HG02571 (cell line): ENCODE data around the gene SLC13A4.
"Not testable (repeated sequence)": the region's sequence is repeated elsewhere in the genome, so short reads cannot be mapped to it uniquely, and the experiment has no call there.

Experiments
- ATAC-seq: cut with Tn5 transposase; IDR thresholded peaks from one replicate; pipeline ENCODE4 v1.9.1; 2021; ENCODE audit warnings: mild to moderate bottlenecking, moderate library complexity; ENCODE audit not compliant: unreplicated experiment

The SLC13A4 gene, protein sequence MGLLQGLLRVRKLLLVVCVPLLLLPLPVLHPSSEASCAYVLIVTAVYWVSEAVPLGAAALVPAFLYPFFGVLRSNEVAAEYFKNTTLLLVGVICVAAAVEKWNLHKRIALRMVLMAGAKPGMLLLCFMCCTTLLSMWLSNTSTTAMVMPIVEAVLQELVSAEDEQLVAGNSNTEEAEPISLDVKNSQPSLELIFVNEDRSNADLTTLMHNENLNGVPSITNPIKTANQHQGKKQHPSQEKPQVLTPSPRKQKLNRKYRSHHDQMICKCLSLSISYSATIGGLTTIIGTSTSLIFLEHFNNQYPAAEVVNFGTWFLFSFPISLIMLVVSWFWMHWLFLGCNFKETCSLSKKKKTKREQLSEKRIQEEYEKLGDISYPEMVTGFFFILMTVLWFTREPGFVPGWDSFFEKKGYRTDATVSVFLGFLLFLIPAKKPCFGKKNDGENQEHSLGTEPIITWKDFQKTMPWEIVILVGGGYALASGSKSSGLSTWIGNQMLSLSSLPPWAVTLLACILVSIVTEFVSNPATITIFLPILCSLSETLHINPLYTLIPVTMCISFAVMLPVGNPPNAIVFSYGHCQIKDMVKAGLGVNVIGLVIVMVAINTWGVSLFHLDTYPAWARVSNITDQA

DNA sequence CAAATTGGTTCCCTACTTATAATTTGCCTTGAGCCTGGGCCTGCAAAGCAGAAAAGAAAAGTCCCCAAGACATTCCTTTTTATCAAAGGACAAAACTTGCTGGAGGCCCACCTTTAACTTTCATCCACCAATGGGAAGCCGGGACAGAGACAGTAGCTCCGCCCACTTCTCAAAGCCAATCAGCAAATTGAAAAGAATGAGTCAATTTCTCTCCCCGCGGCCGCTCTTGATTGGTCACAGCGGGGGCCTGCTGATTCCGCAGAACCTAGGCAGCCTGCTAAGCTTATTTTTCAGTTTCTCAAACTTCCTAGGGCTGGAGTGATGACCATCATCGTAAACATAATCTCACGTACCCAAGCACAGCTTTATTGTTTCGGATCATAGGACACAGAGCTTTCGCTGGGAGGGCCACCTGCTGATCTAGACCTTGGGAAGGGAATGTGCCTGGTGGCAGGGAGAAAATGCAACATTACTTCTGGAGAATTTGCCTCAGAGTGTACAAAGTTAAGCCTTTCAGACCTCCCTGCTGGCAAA, at the start of gene SLC13A4:
TSS of gene SLC13A4 (minus strand) at position 51 of the 534 bp plus-strand sequence. CDS start 690 bp downstream, outside the sequence.
- no peak for ATAC-seq

DNA sequence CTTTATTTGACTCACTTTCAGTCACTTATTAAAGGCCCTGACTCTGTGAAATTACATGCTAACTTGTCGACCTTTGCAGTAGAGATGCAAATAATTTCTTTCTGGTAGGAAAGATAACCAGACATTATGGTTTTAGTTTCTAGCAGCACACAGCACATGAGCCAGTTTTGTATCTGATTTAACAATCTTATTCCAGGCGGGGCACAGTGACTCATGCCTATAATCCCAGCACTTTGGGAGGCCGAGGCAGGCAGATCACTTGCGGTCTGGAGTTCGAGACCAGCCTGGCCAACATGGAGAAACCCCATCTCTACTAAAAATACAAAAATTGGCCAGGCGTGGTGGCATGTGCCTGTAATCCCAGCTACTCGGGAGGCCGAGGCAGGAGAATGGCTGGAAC, 47.9 kb upstream of the SLC13A4 start:
- not testable (repeated sequence) for ATAC-seq

DNA sequence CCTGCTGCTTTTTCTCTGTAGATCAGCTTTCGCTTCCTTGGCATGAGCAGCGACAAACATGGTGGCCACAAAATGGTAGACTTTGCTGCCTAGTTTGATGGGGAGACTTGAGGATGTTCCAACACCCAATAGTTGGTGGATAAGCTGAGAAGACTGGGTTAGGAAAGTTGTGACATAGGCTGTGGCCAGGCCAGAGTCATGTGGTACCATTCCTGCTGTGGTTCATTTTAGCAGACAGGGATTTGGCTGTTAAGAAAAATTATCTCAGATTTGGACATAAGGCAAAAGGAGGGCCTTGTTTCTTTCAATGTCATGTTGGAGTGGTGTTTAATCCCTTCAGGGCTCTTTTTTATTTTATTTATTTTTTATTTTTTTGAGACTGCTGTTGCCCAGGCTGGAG, 47.2 kb upstream of the SLC13A4 start:
- ATAC-seq = no peak

DNA sequence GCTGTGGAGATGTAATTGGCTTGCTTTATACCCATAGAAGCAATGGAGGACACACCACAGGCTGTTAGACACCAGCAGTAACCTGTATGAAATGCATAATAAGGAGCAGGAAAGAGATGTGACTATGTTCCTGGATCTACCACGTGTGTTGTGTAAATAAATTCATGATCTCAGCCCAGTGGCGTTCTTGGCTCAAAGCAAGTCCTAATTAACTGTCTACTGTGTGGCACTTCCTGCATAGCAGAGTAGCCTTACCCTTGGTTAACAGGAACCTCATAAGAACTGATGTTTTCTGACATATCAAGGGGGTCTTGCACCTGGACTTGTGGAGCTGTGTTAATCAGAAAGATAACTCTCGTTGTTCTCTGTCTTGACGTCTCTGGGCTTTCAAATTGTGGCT, 46.3 kb upstream of the SLC13A4 start:
- no peak for ATAC-seq

DNA sequence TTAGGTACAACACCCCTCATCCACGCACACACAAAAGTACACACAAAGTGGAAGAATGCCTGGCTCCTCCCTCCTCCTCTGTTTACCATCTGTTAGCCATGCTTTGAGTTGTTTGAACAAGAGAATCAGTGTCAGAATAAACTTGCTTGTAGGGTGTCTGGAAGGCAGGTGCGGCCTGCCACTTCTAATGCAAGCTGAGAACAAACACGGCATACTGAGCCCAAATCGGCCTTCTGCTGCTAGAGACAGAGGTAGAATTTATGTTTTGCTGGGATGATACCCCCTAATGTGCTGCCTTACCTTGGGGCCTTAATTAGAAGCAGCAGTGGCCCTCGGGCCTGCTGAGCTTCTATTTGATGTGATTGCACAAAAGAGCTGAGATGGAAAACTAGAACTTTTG, 45.5 kb upstream of the SLC13A4 start:
- no peak for ATAC-seq

DNA sequence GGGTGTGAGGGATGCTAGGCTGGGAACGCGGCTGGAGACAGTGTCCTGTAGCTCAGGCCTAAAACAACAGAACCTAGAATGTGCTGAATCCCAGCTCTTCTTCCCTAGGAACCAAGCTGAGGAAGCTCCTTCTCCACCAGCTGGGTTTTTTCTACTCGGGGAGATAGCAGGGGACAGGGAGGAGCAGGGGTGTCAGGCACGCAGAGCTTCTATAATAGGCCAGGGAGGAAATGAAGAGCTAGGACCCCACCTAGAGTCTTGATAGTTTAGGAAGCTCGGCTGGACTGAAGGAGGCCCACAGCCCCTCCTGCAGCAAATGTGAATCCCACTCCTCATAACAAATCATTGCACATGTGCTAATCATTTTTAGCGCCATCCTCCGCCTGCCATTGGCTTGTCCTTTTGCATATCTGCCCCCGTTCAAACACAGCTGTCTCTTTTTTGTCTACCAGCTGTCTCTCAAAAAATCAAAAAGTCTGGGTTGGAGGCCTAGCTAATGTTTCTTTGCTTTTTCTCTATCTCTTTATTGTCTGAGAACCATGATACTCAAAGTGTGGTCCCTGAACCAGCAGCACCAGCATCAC, 44.7 kb upstream of the SLC13A4 start:
- no peak for ATAC-seq

DNA sequence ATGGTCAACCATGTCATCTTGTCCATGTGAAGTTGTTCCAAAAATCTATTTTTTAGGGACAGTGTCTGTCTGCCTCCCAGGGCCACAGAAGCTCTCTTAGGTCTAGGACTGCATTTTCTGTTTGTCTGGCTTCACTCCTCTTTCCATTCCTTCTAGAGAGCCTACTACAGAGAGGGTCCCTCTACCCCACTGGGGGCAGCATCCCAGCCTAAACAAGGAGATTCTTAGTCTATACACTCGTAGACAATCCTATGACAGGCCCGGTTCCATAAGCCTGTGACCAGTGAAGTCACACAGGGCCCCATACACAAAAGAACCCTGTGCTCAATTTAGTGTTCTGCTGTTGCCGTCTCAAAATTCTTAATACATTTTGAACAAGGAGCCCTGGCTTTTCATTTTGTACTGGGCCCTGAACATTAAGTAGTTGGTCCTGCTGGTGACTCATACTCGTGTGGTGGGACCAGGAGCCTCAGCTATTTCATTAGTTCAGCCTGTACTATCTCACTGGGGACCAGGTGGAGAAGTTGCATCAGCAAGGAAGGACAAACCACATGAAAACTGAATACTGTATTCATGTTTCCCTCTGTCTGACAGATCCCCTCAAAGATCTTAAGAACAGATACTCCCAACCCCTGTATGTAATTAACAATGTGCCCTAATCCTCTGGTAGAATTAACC, 44.1 kb upstream of the SLC13A4 start:
- no peak for ATAC-seq

DNA sequence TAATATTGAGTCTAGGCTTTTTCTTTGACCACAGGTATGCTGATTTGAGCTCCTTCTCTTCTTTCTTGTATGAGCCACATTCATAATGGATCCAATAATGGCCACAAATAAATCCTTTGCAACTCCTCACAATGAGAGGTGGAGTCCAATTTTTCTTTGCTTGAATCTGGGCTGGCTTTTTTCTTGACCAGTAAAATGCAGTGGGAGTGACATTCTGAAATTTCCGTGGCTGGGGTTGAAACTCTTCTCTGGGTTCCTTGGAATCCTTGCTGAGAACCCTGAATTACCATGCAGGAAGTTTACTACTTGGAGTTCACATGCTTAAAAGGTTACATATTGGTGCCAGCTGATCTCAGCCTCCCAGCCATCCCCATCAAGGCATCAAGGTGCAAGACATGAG, 43.1 kb upstream of the SLC13A4 start:
- no peak for ATAC-seq

DNA sequence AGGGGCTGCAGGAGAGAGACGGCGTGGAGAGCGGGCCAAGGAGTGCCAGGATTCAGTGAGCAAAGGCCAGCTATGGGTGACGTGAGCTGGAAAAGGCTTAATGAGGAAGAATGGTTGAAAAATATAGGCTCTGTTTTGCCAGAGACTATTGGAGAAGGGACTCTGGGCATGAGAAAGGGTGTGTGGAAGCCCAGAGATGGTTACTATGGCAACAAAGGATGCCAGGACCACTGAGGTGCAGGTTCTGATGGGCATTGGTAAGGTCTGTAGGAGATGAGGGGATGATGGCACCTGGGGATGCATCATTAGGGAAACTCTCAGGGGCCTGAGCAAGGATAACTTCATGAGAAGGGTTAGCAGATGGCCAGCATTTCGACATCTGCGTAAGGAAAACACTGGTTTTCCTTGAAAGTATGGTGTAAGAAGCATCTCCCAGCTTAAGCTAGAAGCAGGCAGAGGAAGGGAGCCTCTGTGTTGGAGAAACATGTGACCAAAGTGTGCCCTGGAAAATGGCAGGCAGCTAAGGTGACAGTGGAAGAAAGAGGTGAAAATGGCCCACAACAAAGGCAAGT, 42.2 kb upstream of the SLC13A4 start:
- no peak for ATAC-seq

DNA sequence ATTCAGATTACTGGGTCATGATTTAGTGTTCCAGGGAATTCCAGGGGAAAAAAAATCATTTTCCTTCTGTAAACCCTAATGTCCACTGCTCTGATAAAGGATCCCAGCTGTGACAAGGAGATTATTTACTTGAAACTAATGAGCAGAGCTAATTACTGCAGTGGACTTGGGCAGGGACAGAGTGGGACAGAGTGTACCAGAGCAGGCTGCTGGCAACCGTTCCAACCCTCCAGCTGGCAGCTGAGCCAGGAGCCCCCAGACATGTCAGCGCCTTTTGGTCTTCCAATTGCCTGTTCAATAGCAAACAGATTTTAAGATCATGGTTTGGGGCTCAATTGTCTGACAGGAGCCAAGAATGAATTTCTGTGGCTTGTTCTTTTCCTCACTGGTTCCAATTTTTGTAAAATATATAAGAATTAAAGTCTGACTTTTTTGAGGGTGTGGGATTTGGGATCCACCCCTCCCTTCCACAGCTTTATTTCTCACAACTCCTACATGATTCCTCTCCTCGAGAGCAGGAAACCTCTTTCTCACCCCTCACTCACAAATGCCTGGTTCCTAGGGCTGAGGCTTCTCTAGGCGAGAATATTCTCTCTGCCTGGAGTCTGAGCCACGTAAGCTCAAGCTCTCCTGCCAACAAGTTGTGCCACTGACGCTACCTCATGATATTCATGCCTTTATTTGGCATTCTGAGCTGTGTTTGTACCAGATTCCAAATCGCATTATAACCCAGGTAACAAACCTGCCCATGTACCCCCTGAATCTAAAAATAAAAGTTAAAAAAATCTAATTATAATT, 41.2 kb upstream of the SLC13A4 start:
- no peak for ATAC-seq

DNA sequence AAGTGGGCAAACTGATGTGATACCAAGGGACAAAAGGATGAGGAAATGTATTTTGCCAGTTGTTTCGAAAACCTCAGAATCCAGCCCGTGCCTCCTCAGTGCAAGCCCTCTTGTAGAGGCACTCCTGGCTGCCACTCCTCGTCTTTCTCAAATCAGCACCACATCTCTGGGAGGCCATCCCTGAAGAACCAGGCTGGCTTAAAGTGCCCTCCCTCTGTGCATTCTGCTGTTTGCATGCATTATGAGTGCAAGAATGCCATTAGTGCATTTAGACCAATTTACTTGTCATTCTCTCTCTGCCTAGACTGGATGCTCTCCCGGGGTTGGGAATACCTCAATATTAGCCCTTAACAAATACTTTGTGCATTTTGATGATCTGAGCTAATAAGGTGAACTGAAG, 40.5 kb upstream of the SLC13A4 start:
- ATAC-seq = no peak

DNA sequence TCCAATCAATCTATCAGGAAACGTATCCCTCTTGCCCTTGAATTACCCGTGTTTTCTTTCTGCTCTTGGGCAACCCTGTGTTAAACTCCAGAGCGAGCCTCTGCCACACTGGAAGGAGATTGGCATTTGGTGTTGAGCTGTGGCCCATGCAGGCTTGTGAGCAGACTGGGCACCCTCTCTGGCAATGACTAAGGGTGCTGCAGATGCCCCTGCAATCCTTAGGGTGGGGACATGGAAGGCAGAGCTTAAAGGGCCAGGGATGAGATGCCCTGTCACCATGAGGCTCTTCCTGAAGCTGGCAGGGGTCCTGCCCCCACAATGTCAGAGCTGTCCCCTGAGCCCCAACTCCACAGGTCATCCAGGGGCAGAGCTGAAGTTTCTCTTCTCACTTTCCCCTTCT, 40.1 kb upstream of the SLC13A4 start:
- ATAC-seq = no peak

DNA sequence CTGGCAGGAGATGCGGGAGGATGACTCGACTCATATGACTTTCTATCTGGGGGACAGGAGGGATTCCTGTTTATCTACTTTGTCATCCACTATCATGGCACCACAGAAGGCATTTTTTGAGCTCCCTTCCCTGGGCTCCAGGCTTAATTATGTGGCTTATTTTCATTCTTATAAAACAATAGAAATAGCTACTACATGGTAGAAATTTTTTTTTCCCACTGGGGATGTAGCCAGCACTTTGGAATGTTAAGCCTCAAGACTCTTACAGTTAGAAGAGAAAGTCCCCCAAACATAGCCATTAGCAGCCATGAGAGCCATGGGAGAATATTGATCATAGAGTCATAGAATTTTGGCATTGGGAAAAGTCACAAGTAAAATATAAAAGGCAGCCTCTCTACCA, 35.3 kb upstream of the SLC13A4 start:
- ATAC-seq = no peak

DNA sequence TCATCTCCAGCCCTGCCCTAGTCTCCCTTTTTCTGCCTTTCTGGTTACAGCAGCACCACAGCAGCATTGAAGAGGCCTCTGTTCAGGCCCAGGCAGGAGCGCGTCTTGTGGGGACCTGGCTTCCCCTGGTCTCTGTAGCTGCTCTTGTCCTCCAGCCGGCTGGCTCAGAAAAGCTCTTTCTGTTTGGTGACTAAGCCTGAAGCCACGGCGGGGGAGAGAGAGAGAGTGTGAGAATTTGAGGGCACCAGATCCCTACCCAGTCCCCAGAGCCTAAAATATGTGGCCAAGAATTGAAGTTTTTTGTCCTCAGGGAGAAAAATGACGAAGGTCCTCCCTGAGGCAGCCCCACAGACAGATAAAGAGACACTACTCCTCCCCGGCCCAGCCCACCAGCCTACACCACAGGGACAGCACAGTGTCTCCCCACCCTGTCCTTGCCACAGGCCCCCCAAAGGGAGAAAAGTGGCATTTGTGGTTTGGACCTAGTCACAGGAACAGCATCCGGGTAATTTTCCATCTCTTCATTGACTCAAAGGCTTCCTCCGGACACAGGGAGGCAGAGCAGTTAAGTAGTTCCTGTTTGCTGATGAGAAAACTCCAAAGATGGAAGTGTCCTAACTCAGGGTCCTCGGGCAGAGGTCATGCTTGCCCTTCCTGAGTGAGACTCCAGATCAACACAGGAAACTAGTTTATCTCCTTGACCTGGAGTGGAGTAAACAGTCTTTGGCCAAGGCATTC, 33.9 kb upstream of the SLC13A4 start:
- ATAC-seq = no peak

DNA sequence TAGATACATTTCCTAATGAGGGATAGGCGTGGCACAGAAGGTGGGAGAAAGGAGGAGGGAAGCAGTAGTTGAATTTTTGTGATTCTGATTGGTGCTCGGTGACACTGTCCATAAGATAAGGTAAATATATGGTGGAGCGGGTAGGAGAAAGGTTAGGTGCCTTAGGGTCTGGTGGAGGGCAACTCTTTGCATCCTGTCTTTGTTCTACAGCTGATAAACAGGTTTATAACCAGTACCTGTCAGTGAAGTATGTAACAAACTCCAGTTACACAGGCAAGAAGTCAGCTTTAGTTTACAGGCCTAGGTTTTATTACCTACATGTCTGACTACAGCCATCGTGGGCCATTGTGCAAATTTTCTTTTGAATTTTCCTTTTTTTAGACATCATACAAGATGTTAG, 31.5 kb upstream of the SLC13A4 start:
- ATAC-seq = no peak

DNA sequence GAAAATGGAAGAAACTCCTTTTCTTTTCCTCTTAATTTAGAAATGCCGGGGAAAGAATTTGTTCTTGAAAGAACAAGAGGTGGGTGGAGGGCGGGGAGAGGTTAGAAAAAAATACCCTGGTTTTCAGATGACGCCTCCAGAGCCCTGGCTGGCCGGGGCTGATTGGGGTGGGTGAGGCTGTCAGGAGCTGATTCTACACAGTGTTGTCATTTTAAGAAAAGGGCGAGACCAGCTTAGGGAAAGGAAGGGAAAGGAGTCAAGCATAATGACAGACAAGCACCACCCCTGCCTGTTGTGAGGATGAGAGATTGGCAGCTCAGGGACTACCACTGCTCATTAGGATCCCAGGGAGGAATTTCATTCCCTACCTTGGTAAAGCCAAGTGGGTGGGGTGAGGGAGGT, 30.5 kb upstream of the SLC13A4 start:
- no peak for ATAC-seq

DNA sequence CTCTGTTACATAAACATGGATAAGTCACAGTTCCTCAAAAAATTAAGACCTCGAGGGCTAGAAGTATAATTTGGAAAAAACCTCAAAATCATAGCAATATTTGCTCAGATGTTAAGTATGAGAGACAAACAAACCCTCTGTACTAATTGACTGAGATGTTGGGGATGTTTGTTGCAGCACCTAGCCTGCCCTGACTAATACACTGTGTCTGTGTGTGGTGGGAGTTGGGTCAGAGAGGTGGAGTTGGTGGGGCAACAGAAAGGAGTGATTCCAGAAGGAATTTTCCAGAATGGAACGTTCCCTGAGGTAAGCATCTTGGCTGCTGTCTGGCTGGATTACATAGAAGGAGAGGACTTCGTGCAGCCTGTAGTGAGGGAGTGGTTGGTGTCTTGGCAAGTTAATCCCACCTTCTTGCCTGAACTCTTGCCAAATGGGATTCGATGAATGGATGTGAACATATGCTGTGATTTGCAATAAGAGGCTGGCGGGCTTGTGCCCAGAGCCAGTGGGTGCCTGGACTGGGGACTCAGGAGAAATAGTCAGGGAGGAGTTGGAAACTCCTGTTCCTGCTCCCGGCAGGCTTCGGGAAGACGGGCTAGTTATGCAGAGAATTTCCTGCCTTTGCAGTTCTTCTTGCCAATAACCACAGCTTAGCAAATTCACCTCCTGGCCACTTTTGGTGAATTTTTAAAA, 29.9 kb upstream of the SLC13A4 start:
- ATAC-seq = no peak

DNA sequence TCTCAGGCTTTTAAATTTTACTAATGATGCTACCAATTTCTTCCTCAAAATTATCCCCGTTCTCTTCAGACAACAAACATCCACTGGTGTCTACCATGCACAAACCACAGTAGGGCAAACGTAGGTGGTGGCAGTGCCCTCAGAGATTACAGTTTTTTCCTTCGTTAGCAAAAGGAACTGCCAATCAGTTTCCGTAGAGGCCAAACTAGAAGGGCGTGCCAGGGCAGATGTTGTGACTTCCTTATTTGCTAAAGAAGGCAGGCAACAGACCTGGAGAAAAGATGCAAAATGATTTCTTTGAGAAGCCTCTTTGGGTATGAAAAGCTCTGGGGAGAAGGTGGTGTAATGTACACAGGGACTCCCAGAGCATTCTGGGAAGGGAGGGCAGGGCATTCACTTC, 28.2 kb upstream of the SLC13A4 start:
- ATAC-seq = no peak

DNA sequence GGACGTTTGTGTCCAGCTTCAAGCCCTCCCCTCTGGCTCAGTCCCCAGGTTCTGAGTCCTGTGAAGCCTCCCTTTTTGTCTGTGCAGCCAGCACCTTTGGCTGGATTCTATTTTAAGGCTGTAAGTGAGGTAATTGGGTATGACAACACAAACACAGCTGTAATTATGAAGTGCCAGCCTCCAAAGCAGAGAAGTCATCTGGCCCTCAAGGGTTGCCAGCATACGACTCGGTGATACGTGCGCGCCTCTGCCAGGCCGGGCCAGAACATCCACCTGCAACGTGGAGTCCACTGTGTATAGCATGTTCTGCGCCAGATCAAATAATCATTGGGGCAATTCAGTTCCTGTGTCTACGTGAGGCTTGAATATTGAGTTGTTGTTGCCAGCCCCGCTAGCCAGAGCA, 27.4 kb upstream of the SLC13A4 start:
- ATAC-seq = no peak
